Stimulated activated CD4-positive, alpha-beta T cell treated with anti-CD3 and anti-CD28 coated beads, Interleukin-1b, Interleukin-23, amount 100 ng/mL, for 4 hours (primary cell): Measurements from ENCODE around the gene NCOA3.

Experiments used
- DNase-seq, 2 donors: peaks; one replicate each; pipeline ENCODE4 v3.0.0-alpha.2; 2020; ENCODE audit warnings: low read depth in 2 of 2

NCOA3 gene

DNA sequence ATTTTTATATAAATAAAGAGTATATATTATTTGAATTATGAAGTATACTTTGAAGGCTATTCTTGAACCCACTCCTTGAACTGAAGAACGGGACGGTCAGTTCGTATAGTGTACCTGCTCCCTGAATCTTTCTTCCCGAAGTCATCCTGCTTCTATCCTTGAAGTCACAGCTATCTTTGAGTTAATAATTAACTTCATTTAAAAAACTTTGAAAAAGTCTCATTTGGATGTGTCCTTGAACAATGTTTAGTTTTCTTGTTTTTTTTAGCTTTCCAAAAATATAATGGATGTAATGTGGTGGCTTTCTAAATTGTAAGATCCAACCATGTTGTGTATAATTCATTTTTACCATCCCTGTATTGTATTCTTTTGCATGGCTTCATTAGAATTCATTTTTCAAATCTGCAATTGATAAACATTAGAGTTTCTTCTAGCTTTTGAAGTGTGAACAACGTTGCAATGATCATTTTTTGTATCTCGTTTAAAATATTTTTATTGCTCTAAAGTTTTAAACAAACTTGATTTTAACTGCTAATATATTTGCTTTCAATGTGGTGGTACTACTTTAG is 94.4 kb downstream of the NCOA3 start:
- no peak for DNase-seq

DNA sequence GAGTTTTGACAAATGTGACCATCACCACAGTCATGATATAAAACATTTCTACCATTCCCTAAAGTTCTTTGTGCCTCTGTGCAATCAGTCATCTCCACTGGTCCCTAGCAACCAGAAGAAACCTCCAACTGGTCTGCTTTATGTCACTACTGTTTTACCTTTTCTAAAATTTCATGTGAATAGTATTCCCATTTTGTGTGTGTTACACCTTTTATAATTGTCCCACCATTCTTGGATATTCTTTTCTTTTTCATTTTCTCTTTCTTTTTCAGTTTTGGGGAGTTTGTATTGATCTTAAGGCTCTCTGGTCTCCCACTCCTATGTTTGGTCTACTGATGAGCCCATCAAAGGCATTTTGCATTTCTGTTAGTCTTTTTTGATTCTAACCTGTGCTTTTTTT is 95.4 kb downstream of the NCOA3 start:
- DNase-seq = no peak

DNA sequence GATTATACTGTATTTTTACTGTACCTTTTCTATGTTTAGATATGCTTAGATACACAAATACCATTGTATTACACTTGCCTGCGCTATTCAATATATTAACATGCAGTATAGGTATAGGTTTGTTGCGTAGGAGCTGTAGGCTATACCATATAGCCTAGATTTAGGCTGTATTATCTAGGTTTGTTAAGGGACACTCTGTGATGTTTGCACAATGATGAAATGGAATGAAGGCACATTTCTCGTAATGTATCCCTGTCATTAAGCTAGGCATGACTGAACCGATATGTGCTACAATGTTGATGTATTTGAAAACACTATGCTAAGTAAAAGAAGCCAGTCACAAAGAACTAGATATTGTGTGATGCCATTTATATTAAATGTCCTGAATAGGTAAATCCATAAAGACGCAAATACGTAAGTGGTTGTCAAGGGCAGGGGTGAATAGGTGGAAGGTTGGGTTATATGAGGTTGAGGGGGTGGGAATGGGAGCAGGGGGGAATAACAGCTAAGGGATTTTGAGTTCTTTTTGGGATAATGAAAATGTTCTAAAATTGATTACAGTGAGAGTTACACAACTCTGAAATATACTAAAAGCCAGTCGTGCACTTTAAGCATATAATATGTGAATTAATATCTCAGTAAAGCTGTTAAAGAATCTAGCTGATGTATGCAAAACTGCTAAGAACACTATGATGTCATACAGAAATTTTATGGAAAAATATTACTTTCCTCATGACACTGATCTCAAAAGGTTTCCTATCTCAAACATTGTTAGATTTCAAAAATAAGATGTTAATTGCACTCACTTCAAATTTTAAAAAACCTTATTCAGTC is 97.4 kb downstream of the NCOA3 start:
- DNase-seq = no peak

DNA sequence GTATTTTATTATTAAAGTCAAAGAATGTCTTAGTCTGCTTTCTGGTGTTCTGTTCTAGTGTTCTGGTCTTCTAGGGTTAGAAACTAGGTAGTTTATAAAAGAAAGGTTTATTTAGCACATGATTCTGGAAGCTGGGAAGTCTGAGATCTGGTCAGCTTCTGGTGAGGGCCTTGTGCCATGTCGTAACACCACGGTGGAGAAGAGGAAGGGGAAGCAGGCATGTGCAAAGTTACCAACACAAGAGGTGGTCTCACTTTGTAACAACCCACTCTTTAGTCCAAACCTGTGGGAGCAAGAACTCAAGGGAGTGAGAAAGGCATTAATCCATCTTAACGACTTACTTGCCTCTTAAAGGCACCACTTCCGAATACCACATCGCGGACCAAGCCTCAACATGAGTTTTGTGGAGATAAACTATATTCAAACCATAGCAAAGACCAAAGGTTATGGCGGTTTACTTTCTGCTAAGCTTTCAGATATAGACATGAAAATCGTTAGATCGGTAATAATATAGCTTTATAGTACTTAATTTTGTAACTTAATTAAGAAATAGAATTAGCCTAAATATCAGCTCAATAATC is 99.4 kb downstream of the NCOA3 start:
- no peak for DNase-seq

DNA sequence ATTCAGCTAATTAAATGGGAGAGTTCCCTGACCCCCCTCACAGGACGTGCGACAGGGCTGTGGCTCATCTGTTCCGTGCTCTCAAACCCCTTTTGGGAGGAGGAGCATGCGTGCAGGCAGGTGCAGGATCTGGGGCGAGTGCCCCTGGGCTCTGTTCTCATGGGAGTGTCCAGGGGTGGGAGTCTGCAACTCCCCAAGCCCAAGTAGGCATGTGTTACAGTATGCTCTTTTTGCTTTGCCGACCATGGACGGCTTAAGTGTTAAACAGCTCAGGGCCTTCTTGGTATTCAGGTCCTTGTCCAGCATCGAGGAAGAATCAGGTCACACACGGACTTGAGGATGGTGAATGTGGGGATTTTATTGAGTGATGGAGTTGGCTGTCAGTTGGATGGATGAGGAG is 101.6 kb downstream of the NCOA3 start:
- DNase-seq = no peak

DNA sequence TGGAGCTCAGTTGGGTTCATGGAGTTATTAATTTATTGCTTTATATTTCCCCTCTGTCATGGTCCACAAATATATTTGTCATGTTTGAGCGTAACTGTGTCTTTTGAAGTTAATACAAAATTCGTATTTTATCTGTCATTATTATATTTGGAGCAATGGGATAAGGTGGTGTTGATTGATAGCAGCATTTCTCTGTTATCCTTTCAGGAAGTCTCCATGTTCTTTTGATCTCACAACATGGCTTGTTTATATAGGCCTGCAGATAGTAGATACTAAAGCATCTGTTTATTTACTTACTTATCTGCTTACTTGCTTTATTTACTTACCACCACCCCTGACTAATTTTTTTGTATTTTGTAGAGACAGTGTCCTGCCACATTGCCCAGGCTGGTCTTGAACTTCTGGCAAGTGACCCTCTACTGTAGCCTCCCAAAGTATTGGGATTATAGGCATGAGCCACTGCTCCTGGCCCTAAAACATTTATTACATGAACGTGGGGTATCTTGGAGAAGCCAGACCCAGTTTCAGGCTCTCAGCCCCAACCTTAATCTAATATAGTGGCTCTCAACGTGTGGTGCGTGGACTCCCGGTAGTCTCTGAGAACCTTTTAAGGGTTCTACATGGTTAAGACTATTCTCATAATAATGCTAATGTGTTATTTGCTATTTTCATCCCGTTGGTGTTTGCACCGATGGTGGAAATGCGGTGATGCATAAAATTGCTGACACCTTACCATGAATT is 104.2 kb downstream of the NCOA3 start:
- DNase-seq = no peak

DNA sequence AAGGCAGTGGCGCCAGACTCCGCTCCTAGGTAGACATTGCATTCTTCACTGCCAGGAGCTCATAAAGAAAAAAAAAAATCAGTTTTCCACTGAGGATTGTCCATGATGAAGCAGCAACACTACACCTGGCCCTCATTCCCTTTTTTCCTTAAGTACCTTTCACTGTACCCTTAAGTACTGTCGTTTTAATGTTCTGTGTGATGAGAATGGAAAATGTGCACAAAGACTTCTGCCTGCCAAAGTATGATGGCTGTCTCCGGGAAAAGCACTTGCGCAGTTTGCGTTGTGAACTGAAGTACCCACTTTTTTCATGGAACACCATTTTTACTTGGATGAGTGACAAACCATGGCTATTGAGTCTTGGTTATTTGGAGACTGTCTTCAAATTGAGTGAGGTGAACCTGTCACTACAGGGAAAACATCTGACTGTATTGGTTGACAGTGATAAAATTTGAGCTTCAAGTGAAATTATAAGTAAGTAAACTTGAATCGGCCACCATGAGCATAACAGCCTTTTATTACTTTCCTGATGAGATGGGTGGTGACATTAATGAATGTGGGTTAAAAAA is 104.8 kb downstream of the NCOA3 start:
- no peak for DNase-seq

DNA sequence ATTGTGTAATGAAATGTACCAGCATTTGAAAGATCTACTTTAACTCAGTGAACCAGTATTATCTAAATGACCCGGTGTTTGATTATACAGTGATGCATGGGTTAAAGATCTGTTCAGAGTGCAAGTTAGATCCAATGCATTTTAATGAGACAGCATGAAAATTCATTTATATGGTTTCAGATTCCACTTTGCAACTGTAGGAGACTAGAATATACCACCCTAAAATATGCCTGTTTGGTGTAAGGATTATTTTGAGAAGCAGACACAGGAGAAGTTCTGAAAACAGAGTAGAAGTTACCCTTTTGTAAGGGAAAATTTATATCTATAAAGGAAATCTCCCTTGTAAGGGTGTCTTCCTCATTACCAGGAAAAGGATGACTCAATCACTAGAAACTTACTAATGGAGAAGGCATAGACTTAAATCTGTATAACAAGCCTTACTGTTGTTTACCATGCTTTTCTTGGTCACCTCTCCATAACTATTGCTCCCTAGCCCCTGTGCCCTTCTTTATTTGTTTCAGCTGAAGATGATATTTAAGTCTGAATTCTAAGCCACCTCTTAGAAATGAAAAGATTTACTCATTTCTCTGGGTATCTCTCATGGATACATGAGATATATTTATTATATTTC is 105.4 kb downstream of the NCOA3 start:
- DNase-seq = no peak

DNA sequence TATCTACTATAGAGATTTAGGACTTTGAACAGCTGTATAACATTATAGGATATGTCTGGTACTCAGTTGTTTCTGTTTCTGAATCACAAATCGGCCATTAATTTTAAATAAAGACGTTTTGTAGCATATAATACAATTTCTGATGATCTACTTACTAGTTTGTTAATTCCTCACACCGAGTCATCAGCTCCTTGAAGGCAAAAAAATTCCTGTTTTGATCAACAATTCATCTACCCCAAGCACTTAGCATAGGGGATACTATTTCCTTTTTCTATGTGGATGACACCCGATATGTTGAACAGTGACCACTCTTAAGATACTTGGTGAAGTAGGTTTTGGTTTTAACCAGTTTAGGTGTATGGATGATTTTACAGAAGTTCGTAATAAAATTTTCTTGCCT is 107.3 kb downstream of the NCOA3 start:
- DNase-seq = no peak

DNA sequence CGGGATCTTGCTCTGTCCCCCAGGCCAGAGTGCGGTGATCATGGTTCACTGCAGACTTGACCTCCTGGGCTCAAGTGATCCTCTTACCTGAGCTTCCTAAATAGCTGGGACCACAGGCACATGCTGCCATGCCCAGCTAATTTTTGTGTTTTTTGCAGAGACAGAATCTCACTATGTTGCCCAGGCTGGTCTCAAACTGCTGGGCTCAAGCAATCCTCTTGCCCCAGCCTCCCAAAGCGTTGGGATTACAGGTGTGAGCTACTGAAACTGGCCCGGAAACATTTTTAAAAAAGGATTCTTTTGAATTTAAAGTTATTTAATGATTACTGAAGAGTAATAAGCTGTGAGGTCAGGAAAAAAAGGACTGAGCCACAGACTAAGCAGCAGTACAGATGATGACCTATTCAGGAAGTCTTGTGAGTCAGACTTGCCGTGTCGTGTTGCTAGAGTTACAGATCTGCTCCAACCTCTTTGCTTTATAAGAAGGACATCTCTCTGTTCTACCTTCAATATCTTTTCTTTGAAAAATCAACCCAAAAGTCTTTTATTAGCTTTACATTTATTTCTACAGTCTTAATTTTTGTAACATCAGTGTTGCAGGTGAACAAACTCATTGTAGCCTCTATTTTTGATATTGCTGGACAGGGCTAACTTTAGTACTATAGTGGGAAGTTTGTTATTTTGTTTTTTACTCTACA is 108.7 kb downstream of the NCOA3 start:
- DNase-seq = peak; percentile 41 to 65

DNA sequence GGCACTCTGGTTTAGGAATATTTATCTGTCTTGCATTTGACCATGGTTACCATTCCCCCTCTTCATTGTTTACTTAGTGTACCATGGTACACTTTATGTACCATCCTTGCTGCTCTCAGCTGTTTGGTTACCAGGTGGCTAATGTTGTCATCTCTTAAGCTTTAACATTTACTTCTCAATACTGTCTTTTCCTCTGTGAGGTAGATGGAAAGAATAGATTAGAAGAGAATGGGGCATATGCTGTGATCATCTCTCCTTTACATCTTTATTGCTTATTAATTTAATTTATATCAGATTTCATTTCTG is 109.2 kb downstream of the NCOA3 start:
- no peak for DNase-seq

DNA sequence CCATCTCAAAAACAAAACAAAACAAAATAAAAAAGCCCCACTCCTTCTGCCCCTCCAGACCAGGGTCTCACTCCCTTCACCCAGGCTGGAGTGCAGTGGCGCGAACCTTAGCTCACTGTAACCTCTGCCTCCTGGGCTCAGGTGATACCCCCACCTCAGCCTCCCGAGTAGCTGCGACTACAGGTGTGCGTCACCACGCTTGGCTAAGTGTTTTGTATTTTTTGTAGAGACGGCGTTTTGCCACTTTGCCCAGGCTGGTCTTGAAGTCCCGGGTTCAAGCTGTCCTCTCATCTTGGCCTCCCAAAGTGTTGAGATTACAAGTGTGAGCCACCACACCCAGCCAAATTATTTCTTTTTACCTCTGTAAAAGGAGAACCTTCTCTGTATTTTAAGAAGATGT is 110.1 kb downstream of the NCOA3 start:
- no peak for DNase-seq

DNA sequence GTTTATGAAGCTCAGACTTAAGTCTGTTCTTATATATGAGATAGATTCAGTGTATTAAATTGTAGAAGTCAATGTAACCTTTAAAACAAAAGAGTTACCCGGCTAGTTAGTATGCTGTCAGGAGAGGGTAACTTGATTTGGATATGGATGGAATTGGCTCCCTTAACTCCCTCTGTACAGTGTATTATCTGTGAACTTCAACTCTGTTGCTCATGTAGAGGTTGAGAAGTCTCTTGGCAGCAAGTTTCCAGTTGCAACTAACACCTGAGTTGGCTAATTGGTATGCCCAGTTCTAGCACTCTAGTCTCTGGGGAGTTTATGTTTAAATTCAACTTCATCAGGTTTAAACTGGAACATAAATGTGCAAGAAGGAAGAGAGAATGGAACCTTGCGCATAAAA is 111.0 kb downstream of the NCOA3 start:
- DNase-seq = no peak

DNA sequence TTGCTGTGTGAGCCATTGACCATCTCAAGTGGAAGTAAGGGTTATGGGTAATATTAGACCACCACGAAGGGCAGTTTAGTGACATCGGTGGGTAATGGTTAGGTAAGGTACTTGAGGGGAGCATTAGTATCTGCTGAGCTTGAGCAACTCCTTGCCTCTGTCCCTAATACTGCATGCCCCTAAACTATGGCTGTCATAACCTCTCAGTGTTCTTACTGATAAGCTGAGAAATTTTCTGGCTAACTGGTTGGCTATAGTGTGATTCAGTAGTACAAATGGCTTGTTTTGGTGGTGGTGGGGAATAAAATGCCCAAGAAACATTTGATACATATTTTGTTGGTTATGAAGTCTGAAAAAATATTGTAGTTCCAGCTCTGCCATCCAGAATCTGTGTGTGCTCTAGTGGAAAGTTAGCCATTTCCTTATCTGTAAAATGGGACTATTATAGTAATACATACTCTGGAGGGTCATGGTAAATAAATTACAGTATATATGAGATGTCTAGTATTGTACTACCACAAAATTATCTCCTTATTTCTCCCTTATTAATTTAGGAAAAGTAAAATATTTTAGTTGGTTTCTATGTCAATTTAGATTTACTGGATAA is 113.1 kb downstream of the NCOA3 start:
- DNase-seq = no peak

DNA sequence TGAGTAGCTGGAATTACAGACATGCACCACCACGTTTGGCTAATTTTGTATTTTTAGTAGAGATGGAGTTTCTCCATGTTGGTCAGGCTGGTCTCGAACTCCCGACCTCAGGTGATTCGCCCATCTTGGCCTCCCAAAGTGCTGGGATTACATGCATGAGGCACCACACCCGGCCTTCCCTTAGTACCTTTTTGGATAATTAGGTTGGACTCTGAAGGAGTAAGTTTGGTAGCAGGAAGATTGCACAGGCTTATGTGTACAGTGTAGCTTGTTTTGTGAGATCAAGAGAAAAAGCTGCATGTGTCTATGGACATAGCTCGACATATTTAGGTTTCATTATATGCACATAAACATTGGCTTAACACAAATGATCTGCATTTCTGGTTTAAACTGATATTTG is 116.8 kb downstream of the NCOA3 start:
- no peak for DNase-seq

DNA sequence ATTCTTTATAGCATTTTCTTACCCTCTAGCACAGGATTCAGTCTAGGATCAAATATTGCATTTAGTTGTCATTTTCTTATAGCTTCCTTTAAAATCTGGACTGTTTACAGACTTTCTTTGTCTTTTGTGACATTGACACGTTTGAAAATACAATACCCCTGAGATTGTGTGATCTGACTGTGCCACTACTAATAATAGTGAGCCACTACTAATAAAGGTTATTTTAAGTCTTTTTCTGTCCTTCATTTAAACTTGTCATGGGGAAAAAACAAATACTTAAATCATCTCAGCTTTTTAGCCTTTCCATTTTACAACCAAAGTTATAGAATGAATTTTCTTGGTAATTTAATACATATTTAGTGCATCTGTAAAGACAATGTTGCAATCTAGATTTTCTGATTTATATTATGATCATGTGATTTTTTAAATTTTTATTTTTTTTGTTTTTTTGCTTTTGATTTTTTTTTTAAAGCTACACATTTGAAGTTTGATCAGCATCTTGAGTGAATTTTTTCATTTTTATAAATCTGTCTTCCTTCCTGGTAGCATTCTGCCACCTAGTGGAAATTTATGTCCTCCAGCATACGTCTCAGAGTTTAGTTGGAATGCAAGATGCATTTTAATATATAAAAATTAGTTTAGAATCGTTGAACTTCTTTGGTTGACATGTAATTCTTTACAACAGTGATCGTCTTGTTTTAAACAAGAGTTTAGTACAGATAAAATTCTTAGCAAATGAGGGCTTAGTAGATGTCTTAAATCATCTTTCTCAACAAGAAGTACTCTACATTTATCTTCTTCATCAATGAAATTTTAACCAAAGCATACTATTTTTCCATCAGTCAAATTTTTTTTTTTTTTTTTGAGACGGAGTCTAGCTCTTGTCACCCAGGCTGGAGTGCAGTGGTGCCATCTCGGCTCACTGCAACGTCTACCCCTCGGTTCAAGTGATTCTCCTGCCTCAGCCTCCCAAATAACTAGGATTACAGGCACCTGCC is 119.4 kb downstream of the NCOA3 start:
- no peak for DNase-seq

DNA sequence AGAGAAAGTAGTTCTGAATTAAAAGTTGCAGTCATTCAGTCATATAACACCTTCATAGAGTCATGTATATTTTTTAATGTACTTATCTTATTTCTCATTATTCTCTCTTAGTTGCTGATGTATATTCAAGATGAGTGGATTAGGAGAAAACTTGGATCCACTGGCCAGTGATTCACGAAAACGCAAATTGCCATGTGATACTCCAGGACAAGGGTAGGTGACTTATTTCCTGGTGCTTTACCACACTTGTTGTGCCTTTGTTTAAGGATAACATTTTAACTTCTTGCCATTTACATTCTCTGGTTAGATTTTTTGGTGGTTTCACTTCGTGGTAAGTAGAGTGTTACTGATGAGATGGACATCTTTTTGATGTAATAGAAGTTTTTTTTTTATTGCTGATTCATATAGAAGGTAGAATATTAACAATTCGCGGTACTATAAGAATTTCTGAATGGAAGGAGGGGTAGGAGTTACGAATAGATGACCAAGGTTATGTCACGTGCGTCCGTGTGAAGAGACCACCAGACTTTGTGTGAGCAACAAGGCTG is 120.5 kb downstream of the NCOA3 start:
- no peak for DNase-seq

DNA sequence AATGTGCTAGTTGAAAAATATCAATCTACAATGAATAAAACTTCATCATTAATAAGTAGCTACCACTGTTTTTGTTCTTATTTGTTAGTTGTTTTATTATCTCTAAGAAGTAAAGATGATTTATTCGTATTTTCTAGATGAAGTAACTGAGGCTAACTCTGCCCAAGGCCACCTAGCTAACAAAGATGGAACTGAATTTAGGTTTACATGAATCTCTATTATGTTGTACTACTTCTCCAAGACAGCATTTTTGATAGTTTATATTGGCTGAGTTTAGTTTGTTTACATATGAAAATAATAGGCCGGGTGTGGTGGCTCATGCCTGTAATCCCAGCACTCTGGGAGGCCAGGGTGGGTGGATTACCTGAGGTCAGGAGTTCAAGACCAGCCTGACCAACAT is 121.5 kb downstream of the NCOA3 start:
- no peak for DNase-seq

DNA sequence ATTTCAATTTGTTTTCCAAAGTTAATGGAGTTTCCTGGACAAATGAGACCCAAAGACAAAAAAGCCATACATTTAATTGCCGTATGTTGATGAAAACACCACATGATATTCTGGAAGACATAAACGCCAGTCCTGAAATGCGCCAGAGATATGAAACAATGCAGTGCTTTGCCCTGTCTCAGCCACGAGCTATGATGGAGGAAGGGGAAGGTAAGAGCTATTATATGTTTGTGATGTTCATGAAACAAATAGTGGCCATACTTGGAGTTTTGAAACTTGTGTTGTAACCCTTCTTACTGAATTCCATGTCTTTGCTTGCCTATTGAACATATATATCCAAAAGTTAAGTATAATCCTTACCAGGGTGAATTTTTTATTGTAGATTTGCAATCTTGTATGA is 125.9 kb downstream of the NCOA3 start:
- no peak for DNase-seq
